ENCODE data around the gene RGS19. TPM values are rescaled to one million over a fixed set of nuclear protein-coding genes. Genes with fewer than 3 reads are reported as not detected.

RGS19 gene, protein sequence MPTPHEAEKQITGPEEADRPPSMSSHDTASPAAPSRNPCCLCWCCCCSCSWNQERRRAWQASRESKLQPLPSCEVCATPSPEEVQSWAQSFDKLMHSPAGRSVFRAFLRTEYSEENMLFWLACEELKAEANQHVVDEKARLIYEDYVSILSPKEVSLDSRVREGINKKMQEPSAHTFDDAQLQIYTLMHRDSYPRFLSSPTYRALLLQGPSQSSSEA
- total RNA-seq = 7.3 and 7.8 TPM in 2 replicates

DNA sequence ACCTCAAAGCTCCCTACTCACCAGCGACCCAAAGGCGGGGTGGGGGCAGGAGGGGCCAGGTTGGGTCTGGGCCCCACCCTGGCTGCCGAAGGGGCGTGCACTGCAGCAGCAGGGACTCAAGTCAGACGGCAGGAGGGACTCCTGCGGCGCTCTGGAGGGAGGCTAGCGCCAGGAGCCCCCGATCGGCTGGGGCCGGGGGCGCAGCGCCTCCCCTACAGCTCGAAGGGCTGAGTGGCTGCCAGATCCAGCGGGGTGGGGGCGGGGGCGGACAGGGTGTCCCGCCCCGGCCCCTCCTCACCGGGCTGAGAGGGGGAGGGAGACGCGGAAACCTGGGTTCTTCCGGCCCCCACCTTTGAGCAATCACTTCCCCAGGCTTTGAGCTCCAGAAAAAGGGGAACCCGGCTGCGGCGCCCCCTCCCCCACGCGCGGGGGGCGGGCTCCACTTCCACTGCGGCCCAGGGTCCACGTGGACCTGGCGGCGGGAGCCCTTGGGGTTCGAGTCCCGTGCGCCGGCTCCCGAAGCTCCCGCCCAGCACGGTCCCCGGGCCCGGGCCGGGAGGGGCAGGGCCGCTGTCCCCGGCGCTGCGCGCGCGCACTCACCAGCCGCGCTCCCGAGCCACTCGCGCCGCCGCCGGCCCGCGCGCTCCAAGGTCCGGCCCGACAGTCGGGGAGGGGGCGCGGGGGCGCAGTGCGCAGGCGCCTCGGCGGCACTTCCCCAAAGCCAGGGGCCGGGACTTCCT, at the start of gene RGS19:
TSS of gene RGS19 (minus strand) at position 246 of the 740 bp plus-strand sequence. CDS start 2,632 bp downstream, outside the sequence.

DNA sequence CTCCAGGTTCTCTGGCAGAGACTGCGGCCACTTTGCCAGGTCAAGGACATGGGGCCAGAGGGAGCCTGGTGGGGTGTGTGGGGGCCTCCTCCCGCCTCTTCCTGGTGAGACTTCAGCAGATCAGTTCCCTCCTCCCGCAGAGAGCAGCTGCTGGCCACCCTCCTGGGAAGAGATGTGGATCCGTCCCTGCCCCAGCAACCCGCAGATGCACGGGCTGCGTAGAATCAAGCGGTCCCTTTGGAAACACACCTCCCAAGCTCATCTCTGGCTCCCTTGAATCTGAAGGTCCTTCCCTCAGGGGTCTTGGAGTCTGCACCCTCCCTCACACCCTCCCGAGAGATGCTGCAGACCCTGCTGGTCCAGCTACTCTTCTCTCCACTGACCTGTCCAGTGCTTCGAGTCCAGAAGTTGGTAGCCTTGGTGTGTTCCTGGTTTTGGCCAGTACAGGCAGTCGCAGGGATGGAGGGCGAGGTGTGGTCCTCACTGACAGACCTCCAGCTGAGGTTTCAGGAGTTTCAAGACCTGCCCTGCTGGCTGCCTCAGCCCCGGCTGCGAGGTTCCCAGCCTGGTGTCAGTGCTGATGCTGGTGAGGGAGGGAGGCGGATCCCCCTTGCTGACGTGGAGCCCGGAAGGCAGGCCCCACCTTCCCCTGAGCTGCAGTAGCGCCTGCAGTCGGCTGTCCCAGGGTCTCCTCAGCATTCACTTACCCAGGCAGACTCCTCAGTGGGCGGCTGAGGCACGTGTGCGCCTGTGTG, 27.8 kb upstream of the RGS19 start, which contains the start of gene NPBWR2:
TSS of gene NPBWR2 (minus strand) at position 585 of the 755 bp plus-strand sequence. CDS start 734 bp downstream, outside the sequence.

DNA sequence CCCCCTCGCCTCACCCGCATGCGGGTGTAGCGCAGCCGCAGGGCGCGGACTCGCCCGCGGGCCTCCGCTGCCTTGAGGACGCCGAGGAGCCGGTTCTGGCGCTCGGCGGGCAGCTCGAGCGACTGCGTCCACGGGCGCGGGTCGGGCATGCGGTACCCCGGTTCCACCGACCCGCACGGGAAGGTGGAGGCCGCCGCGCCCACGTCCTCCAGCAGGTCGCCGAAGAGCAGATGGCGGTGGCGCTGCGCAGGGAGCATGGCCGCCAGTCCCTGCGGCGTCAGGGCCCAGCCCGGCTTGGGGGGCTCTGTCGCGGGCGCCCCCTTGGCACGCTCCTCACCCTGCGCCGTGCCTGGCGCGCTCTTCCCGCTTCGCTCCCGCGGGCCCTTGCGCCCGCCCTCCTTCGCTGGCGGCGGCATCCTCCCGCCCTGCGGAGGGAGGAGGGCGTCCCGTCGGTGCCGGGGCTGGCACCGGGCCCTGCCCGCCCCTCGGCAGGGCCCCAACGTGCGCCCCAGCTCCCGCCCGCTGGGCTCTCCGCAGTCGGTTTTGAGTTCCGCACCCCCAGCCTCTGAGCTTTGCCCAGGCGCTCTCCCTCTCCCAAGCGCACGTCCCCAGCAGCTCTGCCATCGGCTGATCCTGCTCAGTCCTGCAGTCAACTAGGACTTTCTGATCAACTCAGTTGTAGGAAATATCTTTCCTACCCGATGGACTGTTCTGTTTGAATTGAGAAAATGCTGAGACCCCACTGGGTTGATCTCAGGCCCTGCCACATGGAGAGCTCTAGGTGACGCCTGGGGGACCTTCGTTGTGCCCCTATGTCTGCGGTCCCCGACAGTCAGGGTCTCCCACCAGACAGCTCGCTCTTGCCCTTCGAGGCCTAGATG, 4.7 kb upstream of the RGS19 start, which contains the start of gene LKAAEAR1:
TSS of gene LKAAEAR1 (minus strand) at position 595 of the 881 bp plus-strand sequence. CDS start at position 416, 179 bp downstream.

DNA sequence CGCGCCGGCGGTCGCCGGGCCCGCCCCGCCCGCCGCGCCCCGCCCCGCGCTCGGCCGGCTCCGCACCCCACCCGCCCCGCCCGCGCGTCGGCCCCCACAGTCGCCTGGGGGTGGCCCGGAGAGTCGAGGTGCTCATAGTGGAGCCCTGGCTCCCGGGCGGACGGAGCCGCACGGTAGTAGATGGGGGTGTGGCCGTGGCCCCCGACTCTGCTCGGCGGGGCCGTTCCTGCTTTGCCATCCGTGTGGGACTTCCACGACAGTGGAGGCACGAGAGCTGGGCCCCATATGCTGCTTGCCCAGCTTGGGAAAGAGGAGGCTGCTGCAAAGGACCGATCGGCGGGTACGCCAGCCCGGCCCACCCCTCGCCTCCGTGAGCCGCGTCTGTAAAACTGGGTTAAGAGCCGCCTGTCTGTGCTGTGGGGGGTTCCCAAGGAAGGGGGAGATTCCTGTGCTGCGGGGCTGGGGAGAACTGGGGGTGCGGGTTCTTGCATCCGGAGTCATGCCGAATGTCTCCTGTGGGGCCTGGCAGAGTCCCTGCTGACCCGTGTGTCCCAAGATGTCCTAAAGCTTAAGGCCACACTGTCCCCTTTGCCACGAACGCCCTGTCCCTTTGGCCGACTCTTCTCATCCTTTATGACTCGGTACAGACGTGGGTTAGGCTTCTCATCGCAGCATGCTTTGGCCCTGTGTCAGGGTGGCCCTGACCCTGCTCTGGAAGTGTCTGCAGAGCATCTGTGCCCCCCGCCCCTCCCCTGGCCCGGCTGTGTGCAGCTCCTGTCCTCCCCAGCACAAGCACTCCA, 895 bp upstream of the RGS19 start, which contains the start of gene OPRL1:
TSS of gene OPRL1 (plus strand) at position 70 of the 800 bp plus-strand sequence. CDS start 12,639 bp downstream, outside the sequence.

DNA sequence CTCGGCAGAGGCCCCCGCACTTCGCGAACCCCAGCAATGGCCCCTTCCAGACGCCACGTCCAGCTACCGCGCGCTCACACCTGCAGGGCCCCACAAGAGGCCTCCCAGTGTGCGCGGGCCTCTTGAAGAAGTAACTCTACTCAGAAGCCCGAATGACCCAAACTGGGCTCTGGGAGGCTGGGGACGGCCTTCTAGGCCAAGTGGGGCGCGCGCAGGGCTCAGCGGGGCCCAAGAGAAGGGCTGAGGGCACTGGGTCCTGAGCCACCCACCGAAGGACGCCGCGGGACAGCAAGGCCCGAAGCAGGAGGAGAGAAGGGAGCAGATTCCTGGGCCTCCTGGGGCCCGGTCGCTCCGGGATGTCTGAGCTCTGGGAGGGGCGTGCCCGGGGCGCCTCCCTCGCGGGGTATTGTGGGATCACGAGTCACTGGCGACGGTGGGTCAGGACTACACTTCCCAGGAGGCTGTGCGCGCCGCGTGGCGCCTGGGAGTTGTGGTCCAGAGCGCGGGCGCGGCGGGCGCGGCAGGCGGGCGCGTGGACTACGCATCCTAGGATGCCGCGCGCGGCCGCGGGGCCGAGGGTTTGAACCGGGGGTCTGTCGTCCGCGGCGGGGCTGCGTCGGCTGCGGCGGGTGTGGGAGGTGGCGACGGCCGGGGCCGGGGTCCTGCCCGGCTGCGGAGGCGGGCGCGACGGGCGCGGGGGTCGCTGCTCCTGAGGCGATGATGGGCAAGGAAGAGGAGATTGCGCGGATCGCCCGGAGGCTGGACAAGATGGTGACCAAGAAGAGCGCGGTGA, 16.5 kb downstream of the RGS19 start, which contains the start of gene TCEA2:
TSS of gene TCEA2 (plus strand) at position 603 of the 793 bp plus-strand sequence. CDS start at position 718, 115 bp downstream.

DNA sequence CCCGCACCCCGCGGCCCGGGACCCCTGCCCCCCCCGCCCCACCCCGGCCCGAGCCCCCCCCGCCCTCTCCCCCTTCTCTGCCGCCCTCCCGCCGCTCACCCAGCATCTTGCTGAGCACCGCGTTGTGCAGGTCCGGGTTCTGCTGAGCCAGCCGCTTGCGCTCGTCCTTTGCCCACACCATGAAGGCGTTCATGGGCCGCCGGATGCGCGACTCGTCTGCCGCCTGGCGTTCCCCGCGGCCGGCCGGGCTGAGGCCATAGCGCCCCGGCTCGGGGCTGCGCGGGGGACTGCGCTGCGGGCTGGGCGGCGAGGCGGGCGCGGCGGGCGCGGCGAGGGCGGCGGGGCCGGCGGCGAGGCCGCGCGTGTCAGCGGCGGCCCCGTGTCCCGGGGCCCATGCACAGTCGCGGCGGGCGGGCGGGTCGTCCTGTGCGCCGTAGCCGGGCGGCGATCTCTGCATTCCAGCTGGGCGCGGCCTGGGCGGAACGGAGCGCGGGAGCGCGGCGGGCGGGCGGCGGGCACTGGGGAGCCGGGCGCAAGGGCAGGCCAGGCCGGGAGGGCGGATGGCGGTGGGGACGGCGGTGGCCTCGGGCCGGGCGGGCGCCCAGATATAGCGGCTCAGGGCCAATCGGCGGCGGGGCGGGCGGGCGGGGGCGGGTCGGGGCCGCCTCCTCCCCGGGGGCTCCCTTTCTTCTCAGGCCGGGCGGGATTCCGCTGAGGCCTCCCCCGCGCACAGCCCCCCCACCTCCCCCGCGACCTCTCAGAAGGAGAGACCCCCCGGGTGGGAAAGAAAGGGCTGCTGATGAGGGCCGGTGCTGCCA, 30.0 kb downstream of the RGS19 start, which contains the start of gene SOX18:
TSS of gene SOX18 (minus strand) at position 580 of the 818 bp plus-strand sequence. CDS start at position 457, 123 bp downstream.

DNA sequence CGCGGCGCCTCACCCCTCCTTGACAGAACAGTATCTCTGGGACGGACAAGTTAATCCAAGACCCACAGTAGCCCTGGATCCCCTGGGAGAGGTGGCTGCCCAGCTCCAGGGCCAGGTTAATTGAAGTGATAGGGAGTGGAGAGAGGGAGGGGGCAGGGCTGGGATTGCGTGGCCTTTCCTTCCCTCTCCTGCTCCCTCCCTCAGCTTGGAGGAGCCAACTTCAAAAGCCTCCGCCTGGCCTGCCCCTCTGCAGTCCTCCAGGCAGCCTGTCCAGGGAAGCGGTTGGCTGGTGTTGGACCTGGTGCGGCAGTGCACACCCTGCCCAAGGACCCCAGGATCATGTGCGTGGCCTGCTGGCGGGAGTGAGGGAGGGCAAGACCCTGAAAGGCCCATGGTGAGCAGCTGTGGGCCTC, 43.4 kb downstream of the RGS19 start, which contains the start of gene C20orf204:
TSS of gene C20orf204 (plus strand) at position 250 of the 413 bp plus-strand sequence. CDS start at position 392, 142 bp downstream.

Other genes with a start within 250 kb of the RGS19 start
- 4.6 and 9.7 TPM in 2 replicates for gene ZBTB46, start 248.3 kb downstream of the RGS19 start, total RNA-seq
- gene ABHD16B, start 218.0 kb downstream of the RGS19 start, total RNA-seq = not detected in 2 replicates
- 112 and 116 TPM in 2 replicates for gene TPD52L2, start 214.2 kb downstream of the RGS19 start, total RNA-seq
- gene DNAJC5, start 184.4 kb downstream of the RGS19 start, total RNA-seq = 49.6 and 68.2 TPM in 2 replicates
- gene UCKL1, start 123.1 kb downstream of the RGS19 start, total RNA-seq = 14.5 and 15.9 TPM in 2 replicates
- 4.7 and 6.1 TPM in 2 replicates for gene ZNF512B, start 109.6 kb downstream of the RGS19 start, total RNA-seq
- 0.28 and 0.43 TPM in 2 replicates for gene SAMD10, start 99.9 kb downstream of the RGS19 start, total RNA-seq
- gene PRPF6, start 98.4 kb downstream of the RGS19 start, total RNA-seq = 57.0 and 63.9 TPM in 2 replicates
- gene C20orf204, start 43.3 kb downstream of the RGS19 start, total RNA-seq = 0.57 and 0.92 TPM in 2 replicates
- gene SOX18, start 29.9 kb downstream of the RGS19 start, total RNA-seq = 0.18 TPM in 1 of 2 replicates, not detected in the other
- gene TCEA2, start 16.3 kb downstream of the RGS19 start, total RNA-seq = 27.3 and 33.7 TPM in 2 replicates
- 1.6 and 1.9 TPM in 2 replicates for gene OPRL1, start 564 bp upstream of the RGS19 start, total RNA-seq
- 0.14 TPM in 1 of 2 replicates, not detected in the other for gene LKAAEAR1, start 4.9 kb upstream of the RGS19 start, total RNA-seq
- not detected in 2 replicates for gene NPBWR2, start 28.0 kb upstream of the RGS19 start, total RNA-seq
- gene MYT1, start 84.9 kb upstream of the RGS19 start, total RNA-seq = not detected in 2 replicates
- gene PCMTD2, start 176.2 kb upstream of the RGS19 start, total RNA-seq = 37.7 and 41.5 TPM in 2 replicates

Data from smooth muscle cell of bladder (primary cell).